Epithelial cell of prostate (primary cell): ENCODE results near the gene COL27A1.

ENCODE experiments used
- DNase-seq: peaks from one replicate; pipeline ENCODE4 v3.0.0-alpha.2; 2011; ENCODE audit warnings: low read depth, low spot score
- H3K27ac ChIP-seq: fragments of 450-650 bp; 2 replicates; pipeline ENCODE4 v1.5.1; 2017; ENCODE audit warnings: mild to moderate bottlenecking

Gene COL27A1

GRCh38 chr9:114278881-114279570, 123.7 kb downstream of the COL27A1 start:
- peak overlapping the region; percentile 90 for H3K27ac ChIP-seq
- DNase-seq, result peak; percentile 80

GRCh38 chr9:114279693-114280092, 124.4 kb downstream of the COL27A1 start:
- DNase-seq, result no peak
- H3K27ac ChIP-seq, result peak overlapping the region; percentile 90

- no peak for DNase-seq
- no peak overlapping the region for H3K27ac ChIP-seq
These were observed 125.5 kb downstream of the COL27A1 start for GRCh38 chr9:114280636-114281472.

- no peak overlapping the region for H3K27ac ChIP-seq
- no peak for DNase-seq
These were observed 126.3 kb downstream of the COL27A1 start for GRCh38 chr9:114281473-114282103.

GRCh38 chr9:114282104-114282485, 126.8 kb downstream of the COL27A1 start:
- DNase-seq, result no peak

GRCh38 chr9:114282507-114282906, 127.2 kb downstream of the COL27A1 start:
- DNase-seq, result no peak
- peak overlapping the region; percentile 19 for H3K27ac ChIP-seq

More at GRCh38 chr9:114282104-114282485, 126.8 kb downstream of the COL27A1 start:
- peak overlapping the region; percentile 19 for H3K27ac ChIP-seq

GRCh38 chr9:114282926-114283325, 127.6 kb downstream of the COL27A1 start:
- H3K27ac ChIP-seq, result peak overlapping the region; percentile 19
- DNase-seq, result peak; percentile 53

GRCh38 chr9:114283551-114284111, 128.3 kb downstream of the COL27A1 start:
- H3K27ac ChIP-seq, result no peak overlapping the region
- no peak for DNase-seq

GRCh38 chr9:114284316-114285060, 129.2 kb downstream of the COL27A1 start:
- no peak for DNase-seq
- H3K27ac ChIP-seq, result no peak overlapping the region

- no peak overlapping the region for H3K27ac ChIP-seq
- no peak for DNase-seq
These were observed 130.0 kb downstream of the COL27A1 start for GRCh38 chr9:114285166-114285867.

- no peak overlapping the region for H3K27ac ChIP-seq
- no peak for DNase-seq
These were observed 130.9 kb downstream of the COL27A1 start for GRCh38 chr9:114286146-114286679.

GRCh38 chr9:114287001-114287762, 131.8 kb downstream of the COL27A1 start:
- no peak for DNase-seq
- no peak overlapping the region for H3K27ac ChIP-seq

GRCh38 chr9:114287763-114288192, 132.4 kb downstream of the COL27A1 start:
- peak overlapping the region; percentile 70 for H3K27ac ChIP-seq
- DNase-seq, result no peak

GRCh38 chr9:114288193-114289091, 133.1 kb downstream of the COL27A1 start:
- no peak for DNase-seq

GRCh38 chr9:114289106-114289505, 133.8 kb downstream of the COL27A1 start:
- no peak overlapping the region for H3K27ac ChIP-seq
- no peak for DNase-seq

More at GRCh38 chr9:114288193-114289091, 133.1 kb downstream of the COL27A1 start:
- peak overlapping the region; percentile 70 for H3K27ac ChIP-seq

GRCh38 chr9:114289571-114290481, 134.5 kb downstream of the COL27A1 start:
- DNase-seq, result no peak
- H3K27ac ChIP-seq, result no peak overlapping the region
